Activated naive CD4-positive, alpha-beta T cell treated with anti-CD3 and anti-CD28 coated beads, Interleukin-2, amount 10 ng/mL, durations not matched to agents 5 hours and 36 hours (primary cell): ENCODE results near the gene VIT. TPM values are rescaled to one million over a fixed set of nuclear protein-coding genes. Genes with fewer than 3 reads are reported as not detected.

Experiments
- total RNA-seq, 2 experiments: library from RNA; stranded (reverse); gene quantifications; one replicate each; pipeline ENCODE4 v1.2.3, GENCODE V29; 2021

The VIT gene, protein sequence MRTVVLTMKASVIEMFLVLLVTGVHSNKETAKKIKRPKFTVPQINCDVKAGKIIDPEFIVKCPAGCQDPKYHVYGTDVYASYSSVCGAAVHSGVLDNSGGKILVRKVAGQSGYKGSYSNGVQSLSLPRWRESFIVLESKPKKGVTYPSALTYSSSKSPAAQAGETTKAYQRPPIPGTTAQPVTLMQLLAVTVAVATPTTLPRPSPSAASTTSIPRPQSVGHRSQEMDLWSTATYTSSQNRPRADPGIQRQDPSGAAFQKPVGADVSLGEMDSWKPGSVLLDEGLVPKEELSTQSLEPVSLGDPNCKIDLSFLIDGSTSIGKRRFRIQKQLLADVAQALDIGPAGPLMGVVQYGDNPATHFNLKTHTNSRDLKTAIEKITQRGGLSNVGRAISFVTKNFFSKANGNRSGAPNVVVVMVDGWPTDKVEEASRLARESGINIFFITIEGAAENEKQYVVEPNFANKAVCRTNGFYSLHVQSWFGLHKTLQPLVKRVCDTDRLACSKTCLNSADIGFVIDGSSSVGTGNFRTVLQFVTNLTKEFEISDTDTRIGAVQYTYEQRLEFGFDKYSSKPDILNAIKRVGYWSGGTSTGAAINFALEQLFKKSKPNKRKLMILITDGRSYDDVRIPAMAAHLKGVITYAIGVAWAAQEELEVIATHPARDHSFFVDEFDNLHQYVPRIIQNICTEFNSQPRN
- total RNA-seq: not detected

DNA sequence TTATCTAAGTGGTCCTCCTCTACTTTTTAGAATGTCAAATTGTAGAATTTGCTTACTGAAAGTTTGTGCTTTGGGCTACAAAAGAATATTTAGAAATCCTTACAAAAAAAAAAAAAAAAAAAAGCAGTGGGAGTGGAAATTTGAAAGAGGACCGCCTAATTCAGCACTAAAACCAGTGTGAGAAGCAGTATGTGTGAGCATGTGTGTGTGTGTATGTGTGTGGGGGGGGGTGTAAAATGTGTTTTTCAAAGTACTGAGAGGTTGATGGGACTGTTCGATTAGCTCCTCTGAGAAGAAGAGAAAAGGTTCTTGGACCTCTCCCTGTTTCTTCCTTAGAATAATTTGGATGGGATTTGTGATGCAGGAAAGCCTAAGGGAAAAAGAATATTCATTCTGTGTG, at the start of gene VIT:
TSS of gene VIT (plus strand) at position 175 of the 400 bp plus-strand sequence. CDS start 19,664 bp downstream, outside the sequence.

Other genes with a start within 250 kb of the VIT start
- 10 to 100 TPM; 17.2 to 17.5 TPM for gene FEZ2, start 98.5 kb upstream of the VIT start, total RNA-seq